Activated CD8-positive, alpha-beta memory T cell treated with anti-CD3 and anti-CD28 coated beads for 24 hours (primary cell): ENCODE results near the gene BCLAF1.
"Not testable (repeated sequence)": the region's sequence is repeated elsewhere in the genome, so short reads cannot be mapped to it uniquely, and the experiment has no call there.

Source experiments
- DNase-seq: peaks from one replicate; pipeline ENCODE4 v3.0.0-alpha.2; 2020

Gene BCLAF1

GRCh38 chr6:136244061-136244616 is 45.5 kb downstream of the BCLAF1 start:
- no peak for DNase-seq

- no peak for DNase-seq
Measured at GRCh38 chr6:136236466-136237293, 53.0 kb downstream of the BCLAF1 start.

GRCh38 chr6:136235233-136235564 is 54.4 kb downstream of the BCLAF1 start:
- DNase-seq = no peak

GRCh38 chr6:136232701-136233100 is 56.9 kb downstream of the BCLAF1 start:
- DNase-seq = no peak

DNA sequence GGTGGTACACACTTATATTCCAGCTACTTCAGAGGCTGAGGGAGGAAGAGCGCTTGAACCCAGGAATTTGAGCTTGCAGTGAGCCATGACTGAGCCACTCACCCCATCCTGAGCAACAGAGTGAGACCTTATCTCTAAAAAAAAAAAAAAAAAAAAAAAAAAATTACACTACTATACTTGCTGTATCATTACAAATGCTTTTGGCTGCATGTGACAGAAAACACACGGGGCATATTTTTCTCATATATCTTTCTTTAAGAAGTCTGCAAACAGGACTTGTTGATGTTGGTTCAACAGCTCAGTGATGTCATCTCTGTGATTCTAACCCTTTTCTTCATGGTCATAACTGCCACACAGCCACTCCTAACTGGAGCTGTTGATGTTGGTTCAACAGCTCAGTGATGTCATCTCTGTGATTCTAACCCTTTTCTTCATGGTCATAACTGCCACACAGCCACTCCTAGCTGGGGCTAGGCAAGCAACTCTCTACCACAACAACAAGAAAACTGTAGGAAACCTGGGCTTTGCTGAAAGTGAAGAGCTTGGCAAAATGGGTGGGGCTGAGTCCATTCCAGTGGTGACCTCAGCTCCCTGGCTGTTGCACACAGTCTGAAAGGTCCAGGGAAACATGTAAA is 59.3 kb downstream of the BCLAF1 start:
- no peak for DNase-seq

DNA sequence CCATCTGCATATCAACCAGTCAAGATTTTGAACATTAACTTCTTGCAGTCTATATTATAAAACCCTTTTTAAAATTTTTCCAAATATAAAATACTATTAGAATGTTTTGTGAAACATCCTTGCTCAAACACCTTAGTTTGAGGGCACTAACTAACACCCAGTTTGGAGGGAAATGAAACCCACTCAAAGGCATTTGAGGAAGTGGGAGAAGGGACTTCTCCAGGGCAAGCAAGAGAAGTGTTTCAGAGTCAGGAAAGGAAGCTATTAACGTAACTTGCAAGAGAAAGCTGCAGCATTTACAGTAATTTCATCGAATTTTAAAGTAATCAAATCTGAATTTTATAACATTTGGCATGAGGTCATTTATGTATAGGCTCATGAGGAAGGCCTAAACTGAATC is 60.8 kb downstream of the BCLAF1 start:
- no peak for DNase-seq

DNA sequence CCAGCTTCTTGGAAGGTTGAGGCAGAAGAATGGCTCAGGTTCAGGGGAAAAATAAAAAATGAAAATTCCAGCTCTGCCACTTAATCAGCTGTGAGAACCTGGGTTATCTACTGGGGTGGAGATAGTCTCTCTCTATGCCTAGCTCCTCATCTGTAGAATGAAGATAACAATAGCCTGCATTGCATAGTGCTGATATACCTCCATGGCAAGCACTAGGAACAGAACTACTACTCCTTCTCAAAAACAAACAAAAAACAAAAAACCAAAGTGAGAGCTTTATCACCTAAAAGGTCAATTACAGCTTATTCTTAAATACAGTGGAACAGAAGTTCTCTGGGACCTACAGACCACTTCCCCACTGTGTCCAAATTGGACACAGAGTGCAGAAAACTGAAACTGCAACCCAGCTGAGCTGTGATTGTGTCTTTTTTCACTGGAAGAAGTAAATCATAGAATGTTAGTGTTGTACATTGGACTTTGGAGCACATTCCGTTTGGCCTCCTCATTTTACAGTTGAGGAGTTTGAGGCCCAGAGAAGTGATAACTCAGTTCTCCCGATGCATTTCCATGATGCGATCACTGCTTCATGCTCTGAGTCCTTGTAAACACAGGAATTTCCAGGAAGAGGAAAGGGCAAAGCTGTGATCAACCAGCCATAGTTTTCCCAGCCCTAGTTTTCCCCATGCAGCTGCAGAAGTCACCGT is 62.8 kb downstream of the BCLAF1 start:
- no peak for DNase-seq

DNA sequence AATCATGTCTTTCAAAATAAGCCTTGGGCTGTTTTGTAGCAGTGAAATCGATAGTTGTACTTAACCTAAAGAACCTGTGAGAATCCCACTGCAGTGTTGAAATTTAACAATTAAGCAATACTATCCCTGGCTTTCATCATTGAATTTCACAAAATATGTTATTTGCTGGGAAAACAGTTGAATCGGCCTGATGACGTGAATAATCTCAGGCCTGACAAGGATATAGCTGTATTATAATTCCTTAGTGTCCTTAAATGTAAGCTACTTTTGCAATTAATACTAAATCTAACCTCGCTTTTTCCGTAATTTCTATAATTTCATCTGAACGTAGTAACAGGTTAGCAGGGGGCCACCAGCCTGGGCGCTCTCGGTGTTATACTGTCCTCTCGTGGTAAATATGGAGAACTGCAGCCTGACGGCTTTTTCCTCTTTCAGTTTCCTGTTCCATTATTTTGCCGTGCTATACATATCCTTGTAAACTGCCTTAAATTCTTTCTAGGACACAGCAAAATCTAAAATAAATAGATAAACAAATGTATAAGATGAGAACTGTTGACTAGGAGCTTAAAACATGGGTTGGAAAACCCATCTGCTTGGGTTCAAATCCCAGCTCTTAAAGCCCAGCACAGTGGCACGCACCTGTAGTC is 63.5 kb downstream of the BCLAF1 start:
- DNase-seq = peak; percentile 80

DNA sequence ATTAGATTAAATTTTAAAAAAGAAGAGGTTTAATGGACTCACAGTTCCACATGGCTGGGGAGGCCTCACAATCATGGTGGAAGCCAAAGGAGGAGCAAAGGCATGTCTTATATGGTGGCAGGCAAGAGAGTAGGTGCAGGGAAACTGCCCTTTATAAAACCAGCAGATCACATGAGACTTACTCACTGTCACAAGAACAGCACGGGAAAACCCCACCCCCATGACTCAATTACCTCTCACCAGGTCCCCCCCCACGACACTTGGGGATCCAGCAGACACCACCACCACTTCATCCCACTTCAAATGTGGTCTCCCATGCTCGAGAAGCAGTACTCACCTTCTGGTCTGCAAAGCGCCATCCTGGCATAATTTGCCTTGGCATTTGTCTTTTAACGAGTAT is 64.2 kb downstream of the BCLAF1 start:
- peak; percentile 64 for DNase-seq

GRCh38 chr6:136224974-136225373 is 64.7 kb downstream of the BCLAF1 start:
- DNase-seq = not testable (repeated sequence)

DNA sequence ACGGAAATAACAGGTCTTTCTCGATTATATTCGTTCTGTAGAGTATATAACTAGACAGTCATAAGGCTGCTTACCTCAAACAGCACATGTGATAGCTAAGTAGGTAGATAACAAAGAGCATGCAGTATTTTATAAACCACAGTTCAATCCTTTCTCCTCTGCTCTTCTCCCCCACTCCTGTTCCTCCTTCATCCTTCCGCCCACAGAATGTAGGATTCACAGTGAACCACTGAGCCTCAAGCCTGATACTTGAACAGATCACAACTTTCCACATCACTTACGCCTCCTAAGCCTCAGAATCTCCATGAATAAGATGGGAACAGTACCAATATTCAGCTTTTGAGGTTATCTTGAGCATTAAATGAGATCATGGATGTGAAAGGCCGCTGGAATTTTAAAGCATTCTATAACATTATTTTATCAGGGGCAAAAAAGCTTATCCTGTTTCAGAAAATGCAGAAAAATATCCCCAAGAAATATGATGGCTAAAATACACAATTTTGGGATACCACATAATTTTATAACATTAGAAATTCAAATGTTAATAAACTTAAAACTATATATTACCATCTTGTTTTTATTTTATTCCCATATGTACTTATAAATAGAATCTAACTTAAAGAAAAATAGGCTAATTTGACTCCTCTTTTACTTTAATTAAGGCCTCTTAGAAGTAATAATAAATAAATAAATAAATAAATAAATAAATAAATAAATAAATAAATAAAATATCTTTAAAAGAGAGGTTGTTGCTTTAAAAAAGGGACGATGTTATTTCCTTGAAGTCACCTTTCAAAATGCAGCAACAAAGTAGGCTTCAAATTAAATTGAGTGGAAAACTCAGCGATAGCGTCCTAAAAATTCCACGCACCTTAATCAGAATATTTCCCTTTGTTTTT is 72.9 kb downstream of the BCLAF1 start:
- DNase-seq = no peak

GRCh38 chr6:136213853-136214252 is 75.8 kb downstream of the BCLAF1 start:
- DNase-seq = no peak

- DNase-seq = no peak
Measured at GRCh38 chr6:136213012-136213539, 76.6 kb downstream of the BCLAF1 start.

DNA sequence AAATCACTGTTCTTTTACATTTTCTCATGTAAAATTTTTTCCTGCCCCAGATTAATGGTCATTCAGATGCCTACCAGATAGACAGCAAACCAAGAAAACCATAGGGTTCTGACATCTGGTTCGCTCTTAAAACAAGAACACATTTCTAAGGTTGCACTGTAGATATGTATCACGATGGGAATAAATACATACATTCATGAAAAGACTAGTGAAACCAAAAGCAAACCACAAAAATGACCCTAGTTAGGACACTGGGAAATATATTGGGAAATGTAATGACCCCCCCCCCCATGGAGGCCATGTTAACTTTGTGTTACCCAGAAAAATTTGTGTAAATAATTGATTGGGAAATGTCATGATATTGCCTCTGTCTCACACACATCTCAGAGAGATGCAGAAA is 77.0 kb downstream of the BCLAF1 start:
- DNase-seq = no peak

- DNase-seq = no peak
Measured at GRCh38 chr6:136210398-136211165, 79.1 kb downstream of the BCLAF1 start.

- DNase-seq = no peak
Measured at GRCh38 chr6:136209496-136209895, 80.2 kb downstream of the BCLAF1 start.

GRCh38 chr6:136208783-136209182 is 80.9 kb downstream of the BCLAF1 start:
- DNase-seq = no peak
